GM19468 (cell line): ENCODE data around the gene TMED7.
A peak's percentile ranks its signal among the peaks of the same experiment; 100 is the strongest.

ENCODE experiments used
- ATAC-seq: cut with Tn5 transposase; IDR thresholded peaks from one replicate; pipeline ENCODE4 v1.9.1; 2021; ENCODE audit warnings: mild to moderate bottlenecking, moderate library complexity, moderate number of reproducible peaks; ENCODE audit not compliant: unreplicated experiment; ENCODE audit errors: extremely low read depth

TMED7 gene

DNA sequence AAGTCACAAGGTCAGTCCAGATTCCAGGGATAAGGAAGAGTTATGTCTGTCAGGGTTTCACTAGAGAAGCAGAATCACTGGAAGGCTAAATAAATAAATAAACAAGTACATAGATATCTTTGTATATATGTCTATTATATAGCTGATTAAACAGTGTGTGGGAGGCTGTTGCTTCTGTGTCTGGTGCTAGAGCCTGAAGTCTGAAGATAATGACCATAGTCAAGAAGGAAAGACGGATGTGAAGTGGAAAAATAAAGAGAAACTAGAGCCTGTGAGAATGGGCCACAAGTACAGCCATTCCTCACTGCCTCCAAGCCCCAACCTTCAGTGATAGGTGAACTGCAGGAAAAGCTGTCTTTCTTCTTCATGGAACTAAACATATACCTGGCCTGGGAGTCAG is 4.1 kb upstream of the TMED7 start:
- no peak for ATAC-seq

DNA sequence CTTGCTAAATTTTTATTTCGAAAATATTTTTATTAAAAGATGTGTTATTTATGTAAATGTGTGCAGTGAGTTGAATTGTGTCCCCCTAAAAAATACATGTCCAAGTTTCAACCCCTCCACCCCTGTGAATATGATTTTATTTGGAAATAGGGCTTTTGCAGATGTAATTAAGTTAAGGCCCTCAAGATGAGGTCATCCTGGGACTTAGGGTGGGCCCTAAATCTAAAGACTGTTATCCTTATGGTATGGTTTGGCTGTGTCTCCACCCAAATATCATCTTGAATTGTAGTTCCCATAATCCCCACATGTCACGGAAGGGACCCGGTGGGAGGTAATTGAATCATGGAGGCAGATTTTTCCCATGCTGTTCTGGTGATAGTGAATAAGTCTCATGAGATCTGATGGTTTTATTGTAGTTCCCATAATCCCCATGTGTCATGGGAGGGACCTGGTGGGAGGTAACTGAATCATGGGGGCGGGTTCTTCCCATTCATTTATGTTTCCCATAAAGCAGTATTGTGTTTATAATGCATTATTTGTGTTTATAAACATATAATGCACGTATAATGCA is 1.5 kb upstream of the TMED7 start:
- ATAC-seq = no peak

DNA sequence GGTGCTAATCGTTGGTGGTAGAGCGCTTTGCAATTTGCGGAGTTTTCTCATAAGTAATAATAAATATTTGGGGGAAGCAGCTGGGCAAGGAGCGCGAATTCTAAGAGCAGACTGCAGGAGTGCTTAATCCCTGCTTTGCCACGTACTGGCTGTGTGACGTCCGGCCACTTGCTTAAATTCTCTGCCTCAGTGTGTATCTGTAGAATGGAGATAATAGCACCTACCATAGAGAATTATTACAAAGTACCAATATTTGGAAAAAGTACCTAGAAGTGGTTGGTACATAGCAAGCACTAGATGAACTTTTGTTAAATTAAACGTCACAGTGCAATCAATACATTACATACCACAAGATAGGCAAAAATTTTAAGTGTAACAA is 598 bp upstream of the TMED7 start:
- peak; percentile 4 for ATAC-seq

DNA sequence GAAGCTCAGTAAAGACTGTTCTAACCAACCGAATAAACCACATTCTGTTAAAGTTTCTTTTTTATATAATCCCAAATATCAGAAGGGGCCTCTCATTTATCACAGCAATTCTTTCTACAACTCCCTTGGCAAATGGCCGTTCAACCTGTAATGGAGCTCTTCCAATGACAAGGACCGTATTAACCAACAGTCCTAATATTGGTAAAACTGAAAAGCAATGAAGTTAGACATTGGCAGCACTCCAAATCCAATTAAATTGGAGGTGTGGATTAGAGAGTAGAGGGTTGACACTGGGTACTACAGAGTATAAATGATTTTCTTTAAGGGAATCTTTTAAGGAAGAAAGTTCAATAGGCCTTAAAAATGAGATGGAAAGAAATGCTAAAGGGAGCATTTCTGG is 842 bp downstream of the TMED7 start:
- no peak for ATAC-seq

DNA sequence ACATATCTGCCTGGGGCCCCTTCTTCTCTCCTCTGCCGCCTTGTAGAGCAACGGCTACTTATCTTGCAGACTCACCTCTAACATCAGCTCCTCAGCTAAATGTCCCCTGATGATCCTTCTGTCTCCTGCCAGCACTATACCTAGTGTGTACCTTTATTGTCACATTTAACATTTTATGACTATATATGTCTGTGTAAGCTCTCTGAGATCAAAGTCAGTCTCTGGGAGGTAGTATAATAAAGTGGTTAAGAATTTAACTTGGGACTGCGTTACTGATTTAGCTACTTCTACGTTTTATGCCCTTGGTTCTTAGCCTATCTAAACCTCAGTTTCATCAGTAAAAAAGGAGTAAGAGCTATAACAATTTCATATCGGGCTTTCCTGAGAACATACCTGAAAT is 2.2 kb downstream of the TMED7 start:
- ATAC-seq = no peak

DNA sequence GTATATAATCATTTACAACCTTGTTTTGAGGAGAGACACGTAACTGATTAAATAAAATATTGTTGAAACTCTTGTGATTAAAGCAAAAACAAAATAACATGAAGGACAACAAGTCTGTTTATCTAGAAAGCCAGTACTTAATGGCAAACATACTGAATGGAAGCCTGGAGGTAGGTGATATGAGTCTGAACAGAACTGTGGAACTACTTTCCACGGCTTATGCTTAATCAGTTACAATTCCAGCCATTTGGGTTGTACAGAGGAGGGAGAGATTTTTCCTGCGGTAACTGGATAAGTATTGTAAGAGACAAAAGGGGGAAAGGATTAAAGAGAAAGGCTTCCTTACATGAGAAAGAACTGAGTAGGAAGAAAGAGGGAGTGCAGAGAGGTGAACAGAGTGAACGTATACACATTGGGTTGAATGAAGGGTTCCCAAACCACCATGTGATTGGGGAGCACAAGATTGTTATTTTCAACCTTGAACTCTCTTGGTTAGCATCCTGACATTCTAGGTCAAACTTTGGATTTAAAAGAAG is 4.4 kb downstream of the TMED7 start:
- no peak for ATAC-seq

DNA sequence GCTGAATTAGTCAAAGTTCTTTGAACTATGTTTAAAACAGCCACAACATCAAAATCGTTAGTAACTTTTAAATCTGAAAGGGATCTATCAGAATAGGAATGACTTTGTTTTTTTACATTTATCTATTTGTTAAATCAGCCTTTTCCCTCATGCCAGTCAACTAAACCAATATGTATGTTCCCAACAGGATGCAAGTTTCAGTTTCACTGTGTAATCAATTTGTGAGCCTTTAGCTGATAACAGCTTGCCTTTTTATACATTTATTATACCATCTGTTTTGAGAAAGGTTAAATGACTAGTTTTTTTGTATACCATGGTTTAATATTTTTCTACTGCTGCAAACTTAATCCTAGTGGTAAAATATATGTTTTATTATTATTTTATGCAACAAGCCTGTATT is 8.9 kb downstream of the TMED7 start:
- ATAC-seq = no peak

DNA sequence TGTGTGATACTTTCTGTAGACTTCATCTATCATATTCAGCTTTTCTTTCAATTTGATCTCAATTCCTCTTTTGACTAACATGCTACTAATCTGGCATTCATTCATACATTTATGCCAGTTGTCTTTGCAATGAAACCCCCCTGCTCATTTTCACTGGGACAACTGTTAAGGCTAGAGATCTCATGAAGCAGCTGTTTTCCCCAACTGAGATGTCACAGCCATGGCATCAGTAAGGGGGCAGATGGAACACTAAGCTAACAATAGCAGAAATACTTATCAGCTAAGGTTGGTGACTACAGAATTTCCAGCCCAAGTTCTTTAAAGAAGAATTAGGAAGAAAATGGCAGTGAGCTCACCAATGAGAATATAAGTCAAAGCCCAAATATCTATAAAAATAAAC is 9.4 kb downstream of the TMED7 start:
- no peak for ATAC-seq

DNA sequence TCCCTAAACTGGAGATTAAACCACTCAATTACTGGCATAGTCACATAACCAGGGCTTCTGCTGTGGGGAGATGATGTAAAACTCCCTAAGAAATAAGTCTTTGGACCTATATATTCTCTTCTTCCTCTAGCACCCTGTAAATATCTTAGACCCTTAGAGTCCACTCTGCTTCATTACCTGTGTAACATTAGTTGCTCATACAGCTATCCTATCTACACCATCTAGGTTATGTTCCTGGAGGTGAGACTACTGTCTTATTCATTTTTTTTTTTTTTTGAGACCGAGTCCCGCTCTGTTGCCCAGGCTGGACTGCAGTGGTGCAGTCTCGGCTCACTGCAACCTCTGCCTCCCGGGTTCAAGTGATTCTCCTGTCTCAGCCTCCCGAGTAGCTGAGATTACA is 14.0 kb downstream of the TMED7 start:
- no peak for ATAC-seq

DNA sequence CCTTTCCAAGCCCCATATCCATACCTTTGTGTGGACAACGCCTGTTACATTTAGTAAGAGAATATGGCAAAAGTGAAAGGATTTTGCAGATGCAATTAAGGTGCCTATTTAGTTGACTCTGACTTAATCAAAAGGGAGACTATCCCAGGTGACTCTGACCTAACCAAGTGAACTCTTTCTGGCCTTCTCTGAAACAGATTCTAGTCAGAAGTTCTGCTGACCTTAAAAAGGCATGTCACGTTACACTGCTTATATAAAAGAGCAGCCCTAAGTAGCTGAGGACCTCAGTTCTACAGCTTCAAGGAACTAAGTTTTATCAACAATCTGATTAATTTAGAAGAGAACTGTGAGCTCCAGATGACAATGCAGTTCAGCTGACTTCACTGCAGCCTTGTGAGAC is 17.9 kb downstream of the TMED7 start:
- ATAC-seq = no peak

DNA sequence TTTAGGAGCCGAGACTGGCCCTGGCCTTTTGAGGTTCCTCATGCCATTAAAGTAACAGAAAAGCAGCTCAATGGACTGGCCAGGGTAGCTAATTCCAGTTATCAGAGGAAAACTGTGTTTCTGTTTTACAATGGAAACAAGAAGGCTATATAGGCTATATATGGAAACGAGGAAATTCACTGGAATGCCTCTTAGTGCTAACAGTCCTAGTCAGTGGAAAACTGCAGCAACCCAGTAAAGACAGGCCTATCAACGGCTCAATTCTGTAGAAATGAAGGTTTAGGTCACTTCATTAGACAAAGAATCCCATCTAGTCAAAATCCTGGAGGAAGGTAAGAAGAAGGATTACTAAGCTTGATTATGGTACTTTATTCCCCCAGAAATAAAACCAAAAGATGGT is 20.4 kb downstream of the TMED7 start:
- no peak for ATAC-seq

DNA sequence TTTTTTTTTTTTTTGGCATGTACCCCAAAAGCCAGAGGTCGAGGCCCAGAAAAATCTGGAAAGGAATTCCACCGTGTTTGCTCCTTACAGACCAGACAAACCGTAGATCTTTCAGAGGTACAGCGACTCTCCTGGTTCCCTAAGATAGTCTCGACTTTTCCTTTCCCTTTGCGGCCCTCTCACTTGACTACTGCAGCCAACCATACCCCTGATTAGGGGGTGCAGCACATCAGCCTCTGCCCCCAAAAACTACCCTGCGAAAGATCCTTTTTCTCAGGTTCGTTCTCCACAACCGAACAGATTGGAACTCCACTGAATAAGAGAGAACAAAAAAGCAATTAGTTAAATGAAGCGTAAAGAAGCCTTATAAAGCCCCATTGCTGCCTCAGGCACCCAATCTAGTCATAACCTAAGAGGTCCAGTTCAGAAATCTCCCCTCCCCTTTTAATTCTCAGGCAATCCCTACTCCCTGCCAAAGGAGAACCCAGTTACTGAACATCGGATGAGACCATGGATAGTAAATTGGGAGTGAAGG is 23.2 kb downstream of the TMED7 start:
- ATAC-seq = no peak

DNA sequence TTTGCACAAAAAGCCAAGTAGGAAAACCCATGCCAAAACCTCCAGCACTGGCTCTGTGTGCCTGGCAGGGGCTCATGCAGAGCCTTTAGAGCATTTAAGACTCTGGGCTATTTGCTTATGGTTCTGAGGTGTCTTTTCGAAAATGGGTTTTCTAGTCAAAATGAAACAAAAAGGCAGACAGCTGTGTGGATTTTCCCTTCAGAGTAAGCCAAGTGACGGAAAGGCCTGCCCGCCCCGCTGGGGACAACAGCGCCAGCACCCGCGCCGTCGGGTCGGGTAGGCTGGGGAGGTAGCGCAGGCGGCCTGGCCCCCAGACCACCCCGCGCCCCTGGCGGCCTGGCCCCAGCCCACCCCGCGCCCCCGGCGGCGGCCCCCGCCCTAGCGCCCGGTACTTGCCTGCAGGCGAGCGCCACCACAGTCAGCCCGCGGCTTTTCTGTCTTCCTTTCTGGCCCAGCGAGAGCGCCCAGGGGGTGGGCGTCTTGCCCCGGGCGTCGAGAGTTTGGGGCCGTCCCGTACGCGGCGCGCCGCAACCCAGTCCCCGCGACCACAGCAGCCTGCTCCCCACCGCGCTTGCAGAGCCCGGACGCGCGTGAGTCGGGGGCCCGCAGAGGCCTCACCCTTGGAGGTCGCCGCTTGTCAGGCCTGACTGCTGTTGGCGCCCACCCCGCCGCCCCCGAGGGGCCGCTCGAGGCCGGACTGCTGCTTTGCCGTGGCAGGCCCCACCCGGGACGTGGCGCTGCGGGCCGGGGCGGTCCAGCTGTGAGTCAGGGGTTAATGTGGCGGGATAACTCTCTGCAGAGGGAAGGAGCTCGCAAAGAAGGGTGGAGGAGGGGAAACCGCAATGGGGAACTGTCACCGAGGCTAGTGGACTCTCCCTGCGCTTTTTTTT is 23.9 kb downstream of the TMED7 start, which contains the start of gene TICAM2:
Gene TICAM2 (minus strand): TSS at position 779 of the 890 bp plus-strand sequence. CDS start 21,223 bp downstream, outside the sequence.
- peak; percentile 78 for ATAC-seq

DNA sequence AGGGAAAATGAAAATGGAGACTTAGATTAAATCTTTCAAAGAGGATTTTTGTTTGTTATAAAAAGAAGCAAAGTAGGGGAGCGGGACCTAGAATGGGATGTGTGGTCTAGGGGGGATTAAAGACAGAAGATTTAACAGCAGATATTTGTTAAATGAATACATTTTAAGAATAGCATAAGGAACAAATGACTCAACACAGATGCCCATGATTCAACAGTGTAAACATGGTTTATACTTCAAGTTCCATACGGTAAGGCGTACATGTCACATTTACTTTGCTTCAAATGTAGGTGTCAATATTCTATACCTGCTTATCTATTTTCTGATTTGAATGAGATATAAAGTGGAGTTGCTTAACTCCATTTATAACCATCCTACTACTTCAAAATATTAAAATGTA is 25.1 kb downstream of the TMED7 start:
- no peak for ATAC-seq

DNA sequence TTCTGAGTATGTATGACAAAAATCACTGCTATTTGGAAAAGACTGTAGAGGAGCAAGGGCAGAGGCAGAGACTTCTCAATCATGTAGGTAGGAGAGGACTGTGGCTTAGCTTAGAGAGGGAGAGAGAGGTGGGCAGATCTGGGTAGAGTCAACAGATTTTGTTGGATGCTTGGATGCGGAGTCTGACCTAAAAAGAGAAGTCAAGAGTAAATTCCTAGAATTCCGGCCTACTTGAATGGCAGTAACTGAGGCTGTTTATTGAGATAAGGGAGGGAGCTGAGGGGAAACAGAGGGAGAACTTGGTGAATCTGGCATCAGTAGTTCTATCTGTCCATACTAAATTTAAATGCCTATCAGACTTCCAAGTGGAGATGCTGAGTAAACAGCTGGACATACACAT is 25.9 kb downstream of the TMED7 start:
- no peak for ATAC-seq

DNA sequence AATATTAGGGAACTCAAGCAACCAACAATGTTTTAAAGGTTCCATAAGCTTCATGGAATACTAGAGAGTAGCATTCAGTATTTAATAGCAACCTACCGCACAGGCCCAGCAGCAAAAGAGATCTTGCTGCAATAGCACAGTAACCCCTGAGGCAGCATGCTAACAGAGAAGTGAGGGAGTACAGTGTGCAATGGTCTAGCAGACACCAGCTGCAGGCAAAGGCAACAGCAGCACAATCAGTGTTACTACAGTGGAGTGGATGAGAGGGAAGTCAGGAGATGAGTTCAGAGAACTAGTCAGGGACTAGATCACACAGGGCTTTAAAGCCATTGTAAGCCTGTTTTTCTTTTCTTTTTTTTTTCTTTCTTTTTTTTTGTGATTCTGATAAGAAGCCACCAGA is 26.3 kb downstream of the TMED7 start:
- no peak for ATAC-seq

DNA sequence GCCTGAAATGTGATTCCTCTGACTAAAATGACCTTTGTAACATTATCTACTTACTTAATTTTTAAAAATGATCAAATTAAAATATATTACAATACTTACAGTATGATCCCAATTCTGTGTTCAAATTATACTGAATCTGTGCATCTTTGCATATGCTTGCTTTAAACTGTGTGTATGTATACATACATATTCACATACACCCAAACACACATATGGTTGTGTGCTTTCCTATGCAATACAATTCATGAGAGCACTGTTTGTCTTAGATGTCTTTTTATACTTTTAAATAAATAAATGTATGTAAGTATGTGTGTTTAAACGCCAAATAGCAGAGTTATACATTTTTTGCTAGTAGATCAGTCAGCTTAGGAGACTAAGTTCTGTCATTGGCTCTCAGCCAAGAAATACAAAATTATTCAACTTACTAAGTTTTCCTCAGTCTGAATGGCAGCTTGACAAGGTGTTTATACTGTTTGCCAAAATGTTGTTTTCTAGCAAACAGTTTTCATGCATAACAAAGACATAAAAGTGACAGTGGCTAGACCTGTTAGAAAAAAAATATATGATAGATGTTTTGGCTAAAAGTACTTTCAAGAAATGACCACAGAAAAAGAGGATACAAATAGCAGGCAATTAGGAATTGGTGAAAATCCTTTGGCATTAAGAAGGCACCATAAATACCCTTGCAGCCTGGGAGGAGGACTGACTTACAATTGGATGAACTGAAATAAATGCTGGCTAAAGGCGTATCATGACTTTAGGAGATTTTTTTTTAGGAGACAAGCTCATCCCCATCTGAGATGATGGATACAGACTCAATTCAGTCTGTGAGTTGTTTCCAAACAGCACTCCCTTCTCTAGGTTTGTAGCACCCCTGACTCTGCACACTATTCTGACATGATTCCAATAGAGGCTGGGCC is 31.4 kb downstream of the TMED7 start:
- no peak for ATAC-seq

DNA sequence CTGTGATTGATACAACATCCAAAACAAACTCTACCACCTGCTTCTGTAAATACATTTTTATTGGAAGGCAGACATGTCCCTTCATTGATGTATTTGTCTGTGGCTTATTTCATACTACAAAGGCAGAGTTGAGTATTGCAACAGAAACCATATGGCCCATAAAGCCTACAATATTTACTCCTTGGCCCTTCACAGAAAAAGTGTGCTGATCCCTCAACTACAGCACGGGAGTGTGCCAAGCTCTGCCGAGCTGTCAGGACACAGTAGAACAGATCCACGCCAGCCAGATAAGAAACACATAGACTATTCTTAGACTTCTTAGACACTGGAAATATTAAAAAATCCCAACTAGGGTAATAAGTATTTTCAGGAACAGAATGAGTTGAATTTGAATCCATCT is 36.8 kb downstream of the TMED7 start:
- no peak for ATAC-seq

DNA sequence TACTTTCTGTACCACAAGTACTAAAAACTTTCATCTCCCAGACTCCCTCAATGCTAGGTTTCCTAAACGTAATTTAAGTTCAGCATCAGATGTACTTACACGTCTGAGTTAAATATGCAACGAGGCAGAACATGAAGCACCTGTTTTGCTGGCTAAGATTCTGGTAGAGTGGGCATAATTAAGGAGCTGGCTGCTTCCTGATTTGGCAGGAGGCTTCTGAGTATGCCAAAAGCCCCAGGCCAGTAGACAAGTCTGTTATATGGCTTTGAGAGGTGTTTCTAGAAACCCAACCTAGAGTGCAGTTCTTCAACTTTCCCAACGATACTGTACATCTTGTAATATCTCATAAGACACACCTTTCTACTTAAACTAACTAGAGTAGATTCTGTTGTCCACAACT is 37.2 kb downstream of the TMED7 start:
- ATAC-seq = no peak

DNA sequence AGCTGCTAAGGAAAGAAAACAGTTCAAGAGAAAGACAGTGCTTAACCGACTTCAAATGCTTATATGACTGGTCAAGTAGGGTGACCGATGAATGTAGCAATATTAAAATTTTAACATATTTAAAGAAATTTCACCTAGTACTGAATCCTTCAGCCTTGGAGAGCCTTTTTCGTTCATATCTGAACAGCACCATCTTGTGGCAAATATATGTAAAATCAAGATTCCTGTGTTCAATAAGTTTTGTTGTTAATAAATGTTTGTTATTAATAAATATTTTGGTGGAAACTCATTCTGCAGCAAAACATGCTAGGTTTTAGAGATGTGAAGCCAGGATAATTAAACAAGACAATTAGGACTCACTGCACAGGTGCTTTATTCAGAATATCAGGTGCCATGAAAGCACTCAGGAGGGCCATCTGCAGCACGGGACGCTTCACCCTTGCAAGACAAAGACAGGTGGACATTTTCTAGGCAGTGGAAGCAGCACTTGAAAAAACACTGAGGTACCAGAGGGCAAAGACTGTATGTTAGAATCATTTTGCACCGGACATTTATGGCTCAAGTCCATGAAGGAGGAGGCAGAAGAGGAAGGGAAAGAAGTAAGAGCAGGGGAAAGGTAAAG is 39.2 kb downstream of the TMED7 start:
- ATAC-seq = no peak
